ENCODE results near the gene CCDC13.

GRCh38 chr3:42736531-42736930 is 36.5 kb downstream of the CCDC13 start:
- TF ChIP-seq L3MBTL2 (conservative IDR thresholded peaks at IDR 0.05) = no peak
- no peak for TF ChIP-seq ELF4 (IDR thresholded peaks at IDR 0.05)
- no peak for TF ChIP-seq HDGF (IDR thresholded peaks at IDR 0.05; ENCODE audit: borderline replicate concordance)
- TF ChIP-seq FOXM1 (IDR thresholded peaks at IDR 0.05; ENCODE audit: borderline replicate concordance) = no peak
